HepG2 (cell line): Measurements from ENCODE around the gene WTAP. TPM values are rescaled to one million over a fixed set of nuclear protein-coding genes. Genes with fewer than 3 reads are reported as not detected.

Experiments used
- ATAC-seq: fragments of 200-7000 bp; cut with Tn5 transposase; 3 replicates; pipeline ENCODE4 v1.9.1; 2020; ENCODE audit warnings: mild to moderate bottlenecking, moderate library complexity
- BruUV-seq: library from RNA; stranded (reverse); fragments of 400-500 nt; replicated peaks from 2 replicates; lab custom pipeline; 2021; lab: Mats Ljungman, UMichigan
- CTCF ChIA-PET: fragments of 300-600 bp; formaldehyde crosslinking; extraction: SDS; loops from one replicate; lab custom pipeline; 2021; ENCODE audit warnings: low total read pairs, inconsistent platforms, low intra/inter-chr PET ratio; lab: Yijun Ruan, JAX
- POLR2A ChIA-PET: fragments of 350-600 bp; sonication (Branson Sonifier 250); formaldehyde crosslinking; loops from one replicate; lab custom pipeline; 2020; ENCODE audit warnings: antibody characterized with exemption, inconsistent platforms; lab: Yijun Ruan, JAX
- DNase-seq: peaks from one replicate; pipeline ENCODE4 v3.0.0-alpha.2; 2015; ENCODE audit warnings: low spot score
- FAIRE-seq: peaks from 3 replicates; lab custom pipeline; 2011; peaks lifted over from hg19 to GRCh38; lab: Jason Lieb, UNC
- H2AFZ ChIP-seq: one replicate; pipeline ENCODE4 v1.6.1; 2011; ENCODE audit warnings: low read length, inconsistent platforms
- H3K27ac ChIP-seq: fragments of 300-600 bp; 3 replicates; pipeline ENCODE4 v1.8.0; 2011; ENCODE audit warnings: mixed run types, mild to moderate bottlenecking, mixed read lengths, low read length, inconsistent platforms; ENCODE audit not compliant: insufficient read depth; ENCODE audit errors: extremely low read length
- H3K27me3 ChIP-seq, 2 experiments: fragments of 200-600 bp in 1 of 2; 2 replicates in 1 of 2; 3 replicates in 1 of 2; pipeline versions ENCODE4 v1.6.0 to v1.8.0; 2011; ENCODE audit warnings: low read length in 2 of 2, mild to moderate bottlenecking in 2 of 2, moderate library complexity in 2 of 2, inconsistent platforms in 1 of 2; ENCODE audit not compliant: insufficient read depth in 2 of 2, control insufficient read depth in 1 of 2
- H3K36me3 ChIP-seq, 2 experiments: fragments of 200-600 bp in 1 of 2; replicated peaks in 1 of 2; 2 replicates in 1 of 2; 3 replicates in 1 of 2; pipeline versions ENCODE4 v1.5.1 to v1.8.0; 2011; ENCODE audit warnings: low read length in 2 of 2, inconsistent platforms in 1 of 2; ENCODE audit not compliant: insufficient read depth in 2 of 2, control insufficient read depth in 1 of 2
- H3K4me1 ChIP-seq: 2 replicates; pipeline ENCODE4 v1.5.1; 2012; ENCODE audit warnings: low read length, inconsistent platforms; ENCODE audit not compliant: insufficient read depth
- H3K4me2 ChIP-seq: 2 replicates; pipeline ENCODE4 v1.6.0; 2011; ENCODE audit warnings: low read depth, low read length, inconsistent platforms
- H3K4me3 ChIP-seq, 3 experiments: fragments of 200-600 bp in 1 of 3; sonication (generic), shearing (Covaris generic) in 1 of 3; replicated peaks in 1 of 3; 2 replicates each; pipeline ENCODE4 v1.5.1; 2011 to 2016; ENCODE audit warnings: low read length in 3 of 3, inconsistent platforms in 2 of 3, low read depth in 2 of 3, mild to moderate bottlenecking in 2 of 3, control low read depth in 1 of 3, mixed read lengths in 1 of 3; ENCODE audit not compliant: insufficient read depth in 1 of 3
- H3K79me2 ChIP-seq: one replicate; pipeline ENCODE4 v1.6.1; 2011; ENCODE audit warnings: low read length, inconsistent platforms; ENCODE audit not compliant: insufficient read depth
- H3K9ac ChIP-seq: 2 replicates; pipeline ENCODE4 v1.6.0; 2011; ENCODE audit warnings: mild to moderate bottlenecking, low read depth, low read length, inconsistent platforms; ENCODE audit not compliant: insufficient read depth
- H3K9me3 ChIP-seq: 2 replicates; pipeline ENCODE4 v1.5.1; 2012; ENCODE audit warnings: mild to moderate bottlenecking, low read length
- H4K20me1 ChIP-seq: 2 replicates; pipeline ENCODE4 v1.6.0; 2011; ENCODE audit warnings: inconsistent platforms, mild to moderate bottlenecking, low read length, moderate library complexity; ENCODE audit not compliant: insufficient read depth
- ARNT ChIP-seq: fragments of 450-650 bp; IDR thresholded peaks from 2 replicates; pipeline ENCODE4 v1.6.1; 2017
- BRCA1 ChIP-seq: sonication (generic); formaldehyde crosslinking; IDR thresholded peaks from 2 replicates; pipeline ENCODE4 v1.4.0; 2020; ENCODE audit warnings: missing genetic modification reagents
- CC2D1A ChIP-seq: sonication (generic); formaldehyde crosslinking; IDR thresholded peaks from 2 replicates; pipeline ENCODE4 v1.8.1; 2023; ENCODE audit warnings: mild to moderate bottlenecking, missing genetic modification reagents
- CENPX ChIP-seq: sonication (generic); formaldehyde crosslinking; IDR thresholded peaks from 2 replicates; pipeline ENCODE4 v1.9.0; 2021; ENCODE audit warnings: mild to moderate bottlenecking, missing genetic modification reagents, moderate library complexity
- FOXK1 ChIP-seq: sonication (generic); formaldehyde crosslinking; IDR thresholded peaks from 2 replicates; pipeline ENCODE4 v1.4.0; 2020; ENCODE audit warnings: low read depth, missing genetic modification reagents, borderline replicate concordance
- IRX3 ChIP-seq: sonication (generic); formaldehyde crosslinking; IDR thresholded peaks from 2 replicates; pipeline ENCODE4 v1.8.1; 2023; ENCODE audit warnings: mild to moderate bottlenecking, low read depth, missing genetic modification reagents, borderline replicate concordance
- NFIC ChIP-seq: IDR thresholded peaks from 2 replicates; pipeline ENCODE4 v1.6.1; 2012; ENCODE audit warnings: mild to moderate bottlenecking, low read length, inconsistent platforms
- PCBP1 ChIP-seq: fragments of 200-400 bp; formaldehyde crosslinking; IDR thresholded peaks from 2 replicates; pipeline ENCODE4 v1.6.1; 2017; ENCODE audit warnings: mild to moderate bottlenecking, low read depth, low read length, borderline replicate concordance
- RFX3 ChIP-seq: IDR thresholded peaks from 2 replicates; pipeline ENCODE4 v1.6.1; 2016; ENCODE audit warnings: missing biosample characterization, missing genetic modification reagents
- SMAD1 ChIP-seq: sonication (generic); formaldehyde crosslinking; IDR thresholded peaks from 2 replicates; pipeline ENCODE4 v1.4.0; 2020; ENCODE audit warnings: missing genetic modification reagents, low read depth, mild to moderate bottlenecking, borderline replicate concordance
- TCF12 ChIP-seq, 2 experiments: fragments of 450-650 bp in 1 of 2; sonication (generic) in 1 of 2; formaldehyde crosslinking in 1 of 2; IDR thresholded peaks; 2 replicates each; pipeline versions ENCODE4 v1.6.1 to v1.8.0; 2017 to 2022; ENCODE audit warnings: antibody characterized with exemption in 1 of 2, mild to moderate bottlenecking in 1 of 2, missing genetic modification reagents in 1 of 2, moderate library complexity in 1 of 2
- ZNF20 ChIP-seq: sonication (generic); formaldehyde crosslinking; IDR thresholded peaks from 2 replicates; pipeline ENCODE4 v1.4.0; 2020; ENCODE audit warnings: mild to moderate bottlenecking, moderate library complexity, missing genetic modification reagents
- ZNF24 ChIP-seq: fragments of 450-650 bp; IDR thresholded peaks from 2 replicates; pipeline ENCODE4 v1.6.1; 2017; ENCODE audit warnings: antibody characterized with exemption, mild to moderate bottlenecking
- ZNF430 ChIP-seq: sonication (generic); formaldehyde crosslinking; IDR thresholded peaks from 2 replicates; pipeline ENCODE4 v1.9.0; 2021; ENCODE audit warnings: mild to moderate bottlenecking, missing genetic modification reagents
- ZNF484 ChIP-seq: sonication (generic); formaldehyde crosslinking; IDR thresholded peaks from 2 replicates; pipeline ENCODE4 v1.5.1; 2020; ENCODE audit warnings: mild to moderate bottlenecking, low read depth, missing genetic modification reagents, borderline replicate concordance
- ZNF550 ChIP-seq: sonication (generic); formaldehyde crosslinking; IDR thresholded peaks from 2 replicates; pipeline ENCODE4 v1.4.0; 2020; ENCODE audit warnings: mild to moderate bottlenecking, missing genetic modification reagents, borderline replicate concordance
- ZNF891 ChIP-seq: sonication (generic); formaldehyde crosslinking; IDR thresholded peaks from 2 replicates; pipeline ENCODE4 v1.5.0; 2020; ENCODE audit warnings: mild to moderate bottlenecking, missing genetic modification reagents
- WGBS: methylation state at CpG from one replicate; pipeline ENCODE4 v1.1.6; 2017; ENCODE audit warnings: low lambda C conversion rate; 5-methylcytosine and 5-hydroxymethylcytosine counted together
- in situ Hi-C: cut with HindIII; loops from 2 replicates; pipeline ENCODE4 v1.10.0; 2017; ENCODE audit warnings: low pct_unique_long_range_greater_than_20kb; ENCODE audit not compliant: extremely low pct_ligation_motif_present
- intact Hi-C: fragments of 100-400 bp; cut with micrococcal nuclease; formaldehyde crosslinking; loops from one replicate; pipeline ENCODE4 v1.10.0; 2022; ENCODE audit not compliant: unreplicated experiment
- polyA plus RNA-seq, 8 experiments: library from polyadenylated mRNA; depleted of rRNA in 3 of 8; stranded (reverse) in 7 of 8; unstranded in 1 of 8; fragments of >200 nt; fragmentation: Illumina TruSeq in 4 of 8; extraction: Trizol in 4 of 8; gene quantifications; 2 replicates each; pipeline versions ENCODE4 v1.2.1 to v1.2.3, GENCODE V29; 2011 to 2016; ENCODE audit warnings: low read depth in 4 of 8, missing spikeins in 1 of 8, mixed read lengths in 1 of 8; ENCODE audit not compliant: insufficient read depth in 1 of 8
- total RNA-seq, 5 experiments: library from RNA; depleted of rRNA; stranded (reverse); fragments of >200 nt; fragmentation: Illumina TruSeq; extraction: Trizol; gene quantifications; 2 replicates each; pipeline ENCODE4 v1.2.3, GENCODE V29; 2016; ENCODE audit warnings: low read depth in 1 of 5
- TF ChIP-seq, protein P1 (sequence below): sonication (generic); formaldehyde crosslinking; IDR thresholded peaks from 2 replicates; pipeline ENCODE4 v1.5.1; 2020; ENCODE audit warnings: missing genetic modification reagents, mild to moderate bottlenecking, borderline replicate concordance
- TF ChIP-seq, protein P2 (sequence below): IDR thresholded peaks from 2 replicates; pipeline ENCODE4 v1.4.0; 2020; ENCODE audit warnings: mild to moderate bottlenecking, missing genetic modification reagents
- TF ChIP-seq, protein P3 (sequence below): IDR thresholded peaks from 2 replicates; pipeline ENCODE4 v1.6.1; 2016; ENCODE audit warnings: low read depth, control low read depth

Gene WTAP
- total and polyA plus RNA-seq, 2 of the 13 experiments (the other 11 are each of a cell fraction or from before 2014, with no cell fraction given) = 31.6 to 167 TPM

DNA sequence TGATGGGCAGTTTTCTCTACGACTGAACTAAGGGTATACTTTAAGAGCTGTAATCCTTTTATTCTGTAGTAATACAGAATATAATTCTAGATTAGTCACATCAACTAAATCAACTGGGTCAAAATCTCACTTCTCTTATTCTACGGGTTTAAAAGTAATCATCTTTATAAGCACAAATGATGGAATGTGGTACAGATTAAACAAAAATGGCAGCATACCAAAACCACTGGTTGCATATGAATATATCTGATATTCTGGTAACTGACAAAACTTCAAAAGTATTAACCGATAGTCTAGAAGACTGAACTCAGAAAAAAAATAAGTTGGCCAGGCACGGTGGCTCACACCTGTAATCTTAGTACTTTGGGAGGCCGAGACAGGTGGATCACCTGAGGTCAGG lies 41.3 kb upstream of the WTAP start (continued):
- TF ChIP-seq ZNF550 (CRISPR knock-in tag) = no peak
- TF ChIP-seq CC2D1A (CRISPR knock-in tag) = no peak
- TF ChIP-seq NFIC = no peak
- no peak for TF ChIP-seq FOXK1 (CRISPR knock-in tag)

DNA sequence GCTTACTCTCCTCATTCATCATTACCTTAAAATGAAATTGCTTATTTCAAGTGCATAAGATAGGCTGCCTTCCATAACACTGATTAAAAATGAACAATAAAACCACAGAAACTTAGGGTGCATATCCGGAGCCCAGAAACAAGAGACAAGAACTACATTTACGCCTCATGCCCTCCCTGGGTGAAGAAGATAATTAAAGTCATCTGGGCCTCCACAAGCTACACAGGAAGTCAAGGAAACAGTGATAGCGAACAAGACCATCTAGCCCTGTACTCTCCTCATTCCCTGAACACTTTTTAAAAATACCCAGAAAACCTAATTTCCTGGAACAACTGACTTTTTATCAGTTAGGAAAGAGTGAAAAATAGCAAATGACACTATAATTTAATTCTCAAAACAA lies 40.6 kb upstream of the WTAP start:
- DNase-seq (no peak), FAIRE-seq (no peak), ATAC-seq (no peak)
- peaks cover 20 to 72% of the 10 kb centered on the region in 2 experiments for H3K36me3 ChIP-seq
- ChIA-PET POLR2A (interaction anchor here (1.4 kb wide), 2 partner anchors 9 to 103 kb away, joined by 3 read pairs; partner anchors contain the start of gene TCP1), CTCF (no interaction called here)
- no TSS peak for BruUV-seq
- no peak overlapping the region for H3K4me3 ChIP-seq
- H2AFZ ChIP-seq = no peak overlapping the region
- H3K4me1 ChIP-seq = peaks cover 62% of the 10 kb centered on the region
- H3K79me2 ChIP-seq = peaks cover 67% of the 10 kb centered on the region
- H3K27me3 ChIP-seq = no peaks in the 10 kb centered on the region; a peak in 1 of 5 replicates
- H3K9ac ChIP-seq = no peak overlapping the region
- intact Hi-C loops = no loop called here
- H3K27ac ChIP-seq = no peak overlapping the region
- no peaks in the 10 kb centered on the region for H3K9me3 ChIP-seq
- in situ Hi-C loops = no loop called here
- no peak overlapping the region for H3K4me2 ChIP-seq
- H4K20me1 ChIP-seq = peaks cover 11% of the 10 kb centered on the region
- WGBS = 97% methylated on average over 3 of the region's 3 CpGs
- TF ChIP-seq PCBP1 = no peak
- TF ChIP-seq SMAD1 = no peak
- TF ChIP-seq ZNF891 (CRISPR knock-in tag) = no peak
- no peak for TF ChIP-seq ZNF20 (CRISPR knock-in tag)
- TF ChIP-seq IRX3 (CRISPR knock-in tag) = no peak
- TF ChIP-seq, protein P1, sequence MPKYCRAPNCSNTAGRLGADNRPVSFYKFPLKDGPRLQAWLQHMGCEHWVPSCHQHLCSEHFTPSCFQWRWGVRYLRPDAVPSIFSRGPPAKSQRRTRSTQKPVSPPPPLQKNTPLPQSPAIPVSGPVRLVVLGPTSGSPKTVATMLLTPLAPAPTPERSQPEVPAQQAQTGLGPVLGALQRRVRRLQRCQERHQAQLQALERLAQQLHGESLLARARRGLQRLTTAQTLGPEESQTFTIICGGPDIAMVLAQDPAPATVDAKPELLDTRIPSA = no peak
- no peak for TF ChIP-seq RFX3 (CRISPR knock-in tag)
- TF ChIP-seq ZNF430 (CRISPR knock-in tag) = no peak
- TF ChIP-seq, protein P2, sequence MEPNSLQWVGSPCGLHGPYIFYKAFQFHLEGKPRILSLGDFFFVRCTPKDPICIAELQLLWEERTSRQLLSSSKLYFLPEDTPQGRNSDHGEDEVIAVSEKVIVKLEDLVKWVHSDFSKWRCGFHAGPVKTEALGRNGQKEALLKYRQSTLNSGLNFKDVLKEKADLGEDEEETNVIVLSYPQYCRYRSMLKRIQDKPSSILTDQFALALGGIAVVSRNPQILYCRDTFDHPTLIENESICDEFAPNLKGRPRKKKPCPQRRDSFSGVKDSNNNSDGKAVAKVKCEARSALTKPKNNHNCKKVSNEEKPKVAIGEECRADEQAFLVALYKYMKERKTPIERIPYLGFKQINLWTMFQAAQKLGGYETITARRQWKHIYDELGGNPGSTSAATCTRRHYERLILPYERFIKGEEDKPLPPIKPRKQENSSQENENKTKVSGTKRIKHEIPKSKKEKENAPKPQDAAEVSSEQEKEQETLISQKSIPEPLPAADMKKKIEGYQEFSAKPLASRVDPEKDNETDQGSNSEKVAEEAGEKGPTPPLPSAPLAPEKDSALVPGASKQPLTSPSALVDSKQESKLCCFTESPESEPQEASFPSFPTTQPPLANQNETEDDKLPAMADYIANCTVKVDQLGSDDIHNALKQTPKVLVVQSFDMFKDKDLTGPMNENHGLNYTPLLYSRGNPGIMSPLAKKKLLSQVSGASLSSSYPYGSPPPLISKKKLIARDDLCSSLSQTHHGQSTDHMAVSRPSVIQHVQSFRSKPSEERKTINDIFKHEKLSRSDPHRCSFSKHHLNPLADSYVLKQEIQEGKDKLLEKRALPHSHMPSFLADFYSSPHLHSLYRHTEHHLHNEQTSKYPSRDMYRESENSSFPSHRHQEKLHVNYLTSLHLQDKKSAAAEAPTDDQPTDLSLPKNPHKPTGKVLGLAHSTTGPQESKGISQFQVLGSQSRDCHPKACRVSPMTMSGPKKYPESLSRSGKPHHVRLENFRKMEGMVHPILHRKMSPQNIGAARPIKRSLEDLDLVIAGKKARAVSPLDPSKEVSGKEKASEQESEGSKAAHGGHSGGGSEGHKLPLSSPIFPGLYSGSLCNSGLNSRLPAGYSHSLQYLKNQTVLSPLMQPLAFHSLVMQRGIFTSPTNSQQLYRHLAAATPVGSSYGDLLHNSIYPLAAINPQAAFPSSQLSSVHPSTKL = no peak
- TF ChIP-seq ZNF24 = no peak
- no peak for TF ChIP-seq TCF12 (IDR thresholded peaks at IDR 0.05)
- TF ChIP-seq TCF12 (CRISPR knock-in tag; IDR thresholded peaks at IDR 0.05) = no peak
- TF ChIP-seq ZNF484 (CRISPR knock-in tag) = no peak
- TF ChIP-seq ARNT = no peak
- TF ChIP-seq, protein P3, sequence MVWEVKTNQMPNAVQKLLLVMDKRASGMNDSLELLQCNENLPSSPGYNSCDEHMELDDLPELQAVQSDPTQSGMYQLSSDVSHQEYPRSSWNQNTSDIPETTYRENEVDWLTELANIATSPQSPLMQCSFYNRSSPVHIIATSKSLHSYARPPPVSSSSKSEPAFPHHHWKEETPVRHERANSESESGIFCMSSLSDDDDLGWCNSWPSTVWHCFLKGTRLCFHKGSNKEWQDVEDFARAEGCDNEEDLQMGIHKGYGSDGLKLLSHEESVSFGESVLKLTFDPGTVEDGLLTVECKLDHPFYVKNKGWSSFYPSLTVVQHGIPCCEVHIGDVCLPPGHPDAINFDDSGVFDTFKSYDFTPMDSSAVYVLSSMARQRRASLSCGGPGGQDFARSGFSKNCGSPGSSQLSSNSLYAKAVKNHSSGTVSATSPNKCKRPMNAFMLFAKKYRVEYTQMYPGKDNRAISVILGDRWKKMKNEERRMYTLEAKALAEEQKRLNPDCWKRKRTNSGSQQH (CRISPR knock-in tag) = no peak
- TF ChIP-seq CENPX = no peak
- no peak for TF ChIP-seq BRCA1
